Measurements from ENCODE around the gene DNAJC9. TPM values are rescaled to one million over a fixed set of nuclear protein-coding genes. Genes with fewer than 3 reads are reported as not detected.

The DNAJC9 gene
- total RNA-seq, 3 donors from 2014 or later (not counting 1 experiment from before 2014, with no cell fraction given): 14.1 to 19.0 (median 17.4) TPM

DNA sequence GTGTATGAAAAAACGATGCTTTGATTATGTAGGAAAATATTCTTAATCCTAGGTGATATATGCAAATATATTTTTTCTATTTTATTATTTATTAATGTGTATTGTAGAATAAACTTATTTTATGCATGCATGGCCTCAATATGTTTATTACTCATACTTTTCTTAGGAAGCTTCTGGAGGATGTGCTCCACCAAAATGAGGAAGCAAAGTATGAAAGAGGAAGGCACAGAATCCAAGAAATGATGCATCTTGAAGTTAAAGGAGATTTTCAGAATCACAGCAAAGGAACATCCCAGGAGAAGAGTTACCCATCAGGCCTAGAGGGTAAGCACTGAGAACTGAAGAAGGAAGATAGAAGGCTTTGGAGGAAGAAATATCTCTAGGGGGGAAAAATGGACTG is 40.4 kb upstream of the DNAJC9 start:
- Histone ChIP-seq H3K9me3 (ENCODE audit: control insufficient read depth, insufficient read depth, low read length) (no peaks in the 10 kb centered on the region), H3K4me1 (ENCODE audit: control insufficient read depth, insufficient read depth, low read length) (no peaks in the 10 kb centered on the region), H3K27me3 (ENCODE audit: control insufficient read depth, insufficient read depth, low read length) (no peaks in the 10 kb centered on the region), H3K36me3 (ENCODE audit: control insufficient read depth, insufficient read depth, low read length) (no peaks in the 10 kb centered on the region), H3K4me3 (ENCODE audit: low read length) (no peak overlapping the region), H3K27ac (ENCODE audit: low read length) (no peak overlapping the region)
- intact Hi-C loops (cut with micrococcal nuclease): no loop called here
- Mint-ChIP-seq H3K4me1 (no peaks in the 10 kb centered on the region), H3K36me3 (no peaks in the 10 kb centered on the region), H3K4me3 (no peak overlapping the region), H3K27ac (no peak overlapping the region), H3K9me3 (no peaks in the 10 kb centered on the region), H3K27me3 (ENCODE audit: low read depth in 2 of 2) (no peaks in the 10 kb centered on the region)
- WGBS (ENCODE audit: insufficient coverage): no CpG with 5 or more reads among the region's 1 CpG
- DNase-seq: no peak
- TF ChIP-seq, protein P1, sequence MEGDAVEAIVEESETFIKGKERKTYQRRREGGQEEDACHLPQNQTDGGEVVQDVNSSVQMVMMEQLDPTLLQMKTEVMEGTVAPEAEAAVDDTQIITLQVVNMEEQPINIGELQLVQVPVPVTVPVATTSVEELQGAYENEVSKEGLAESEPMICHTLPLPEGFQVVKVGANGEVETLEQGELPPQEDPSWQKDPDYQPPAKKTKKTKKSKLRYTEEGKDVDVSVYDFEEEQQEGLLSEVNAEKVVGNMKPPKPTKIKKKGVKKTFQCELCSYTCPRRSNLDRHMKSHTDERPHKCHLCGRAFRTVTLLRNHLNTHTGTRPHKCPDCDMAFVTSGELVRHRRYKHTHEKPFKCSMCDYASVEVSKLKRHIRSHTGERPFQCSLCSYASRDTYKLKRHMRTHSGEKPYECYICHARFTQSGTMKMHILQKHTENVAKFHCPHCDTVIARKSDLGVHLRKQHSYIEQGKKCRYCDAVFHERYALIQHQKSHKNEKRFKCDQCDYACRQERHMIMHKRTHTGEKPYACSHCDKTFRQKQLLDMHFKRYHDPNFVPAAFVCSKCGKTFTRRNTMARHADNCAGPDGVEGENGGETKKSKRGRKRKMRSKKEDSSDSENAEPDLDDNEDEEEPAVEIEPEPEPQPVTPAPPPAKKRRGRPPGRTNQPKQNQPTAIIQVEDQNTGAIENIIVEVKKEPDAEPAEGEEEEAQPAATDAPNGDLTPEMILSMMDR (IDR thresholded peaks at IDR 0.05): no peak
- ATAC-seq: no peak

DNA sequence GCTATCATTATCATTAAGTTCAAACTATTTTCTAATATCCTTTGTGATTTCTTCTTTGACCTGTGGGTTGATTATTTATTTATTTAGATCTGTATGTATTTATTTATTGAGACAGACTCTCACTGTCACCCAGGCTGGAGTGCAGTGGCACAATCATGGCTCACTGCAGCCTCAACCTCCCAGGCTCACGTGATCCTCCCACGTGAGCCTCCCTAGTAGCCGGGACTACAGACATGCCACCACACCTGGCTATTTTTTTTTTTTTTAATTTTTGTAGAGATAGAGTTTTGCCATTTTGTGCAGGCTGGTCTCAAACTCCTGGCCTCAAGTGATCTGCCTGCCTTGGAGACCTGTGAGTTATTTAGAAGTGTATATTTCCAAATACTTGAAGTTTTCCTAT is 34.0 kb upstream of the DNAJC9 start:
- H3K9me3 Mint-ChIP-seq: no peaks in the 10 kb centered on the region
- H3K4me3 ChIP-seq (ENCODE audit: low read length): no peak overlapping the region
- no peaks in the 10 kb centered on the region for H3K9me3 ChIP-seq (ENCODE audit: control insufficient read depth, insufficient read depth, low read length)
- H3K4me1 Mint-ChIP-seq: no peaks in the 10 kb centered on the region
- H3K4me3 Mint-ChIP-seq: no peak overlapping the region
- H3K27ac ChIP-seq (ENCODE audit: low read length): no peak overlapping the region
- DNase-seq (no peak), ATAC-seq (no peak)
- no peaks in the 10 kb centered on the region for H3K4me1 ChIP-seq (ENCODE audit: control insufficient read depth, insufficient read depth, low read length)
- no peaks in the 10 kb centered on the region for H3K36me3 Mint-ChIP-seq
- intact Hi-C loops (cut with micrococcal nuclease): no loop called here
- peaks cover 5 to 6% of the 10 kb centered on the region in 2 donors for H3K27me3 Mint-ChIP-seq (ENCODE audit: low read depth in 2 of 2)
- H3K27me3 ChIP-seq (ENCODE audit: control insufficient read depth, insufficient read depth, low read length): no peaks in the 10 kb centered on the region
- TF ChIP-seq, protein P1 (IDR thresholded peaks at IDR 0.05): no peak
- H3K36me3 ChIP-seq (ENCODE audit: control insufficient read depth, insufficient read depth, low read length): no peaks in the 10 kb centered on the region
- no peak overlapping the region for H3K27ac Mint-ChIP-seq
- 100% methylated on average over 3 of the region's 3 CpGs for WGBS (ENCODE audit: insufficient coverage)

DNA sequence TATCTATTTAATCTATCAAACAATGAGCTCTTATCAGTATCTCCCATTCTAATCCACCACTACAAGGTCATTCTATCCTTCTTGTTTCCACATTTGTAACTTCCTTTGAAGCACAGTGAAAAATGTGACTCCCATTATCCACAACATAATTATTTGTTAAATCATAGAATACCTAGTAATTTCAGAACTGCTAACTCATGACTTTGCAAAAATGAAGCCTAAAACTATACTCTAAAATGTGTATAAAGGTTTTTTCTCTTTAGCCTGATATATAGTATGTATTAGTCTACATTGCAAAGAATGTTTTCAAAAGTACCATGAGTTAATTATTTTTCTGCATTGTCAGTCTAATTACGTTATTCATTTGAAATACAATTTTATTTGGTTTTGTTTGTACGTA is 17.4 kb upstream of the DNAJC9 start:
- ATAC-seq (no peak), DNase-seq (no peak)
- H3K4me3 ChIP-seq (ENCODE audit: low read length): no peak overlapping the region
- no peaks in the 10 kb centered on the region for H3K9me3 ChIP-seq (ENCODE audit: control insufficient read depth, insufficient read depth, low read length)
- no peaks in the 10 kb centered on the region for H3K27me3 ChIP-seq (ENCODE audit: control insufficient read depth, insufficient read depth, low read length)
- Mint-ChIP-seq H3K4me1 (no peaks in the 10 kb centered on the region), H3K27me3 (ENCODE audit: low read depth in 2 of 2) (peaks cover 0 to 14% of the 10 kb centered on the region in 2 donors), H3K27ac (no peak overlapping the region), H3K36me3 (no peaks in the 10 kb centered on the region), H3K4me3 (no peak overlapping the region), H3K9me3 (no peaks in the 10 kb centered on the region)
- H3K4me1 ChIP-seq (ENCODE audit: control insufficient read depth, insufficient read depth, low read length): no peaks in the 10 kb centered on the region
- TF ChIP-seq, protein P1 (IDR thresholded peaks at IDR 0.05): no peak
- no peak overlapping the region for H3K27ac ChIP-seq (ENCODE audit: low read length)
- intact Hi-C loops (cut with micrococcal nuclease): loop anchor here (1.0 kb wide), 1 partner anchor 380 kb away; no protein-coding TSS in a partner anchor
- 80% methylated on average over 1 of the region's 2 CpGs for WGBS (ENCODE audit: insufficient coverage)
- no peaks in the 10 kb centered on the region for H3K36me3 ChIP-seq (ENCODE audit: control insufficient read depth, insufficient read depth, low read length)

DNA sequence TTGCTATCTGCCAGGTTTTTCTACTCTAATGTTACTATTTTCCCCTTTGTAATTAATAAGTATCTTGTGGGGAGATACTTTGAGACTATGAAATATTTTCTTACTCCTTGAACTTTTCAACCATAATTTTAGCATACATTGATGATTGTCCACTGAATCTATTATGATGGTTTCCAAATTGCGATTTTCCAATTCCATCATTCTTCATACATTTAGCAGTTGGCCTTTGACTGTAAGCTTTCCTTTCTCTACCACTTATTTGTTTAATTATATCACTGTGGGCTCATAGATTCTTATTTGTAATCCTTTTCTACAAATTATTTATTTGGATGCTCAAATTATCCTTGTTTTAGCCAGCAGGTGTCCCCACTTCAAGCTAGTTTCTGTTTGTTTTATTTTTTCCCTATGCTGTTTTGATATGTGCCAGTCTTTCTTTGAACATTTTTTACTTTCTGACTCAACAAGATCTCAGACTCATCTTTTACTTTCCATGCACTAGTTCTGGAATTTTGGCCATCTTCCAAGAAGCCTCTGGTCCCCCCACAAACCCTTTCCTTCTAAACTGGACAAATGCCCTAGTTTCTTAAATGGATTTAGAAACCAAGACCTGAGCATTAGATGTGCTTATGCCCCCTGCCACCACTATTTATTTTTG is 16.8 kb upstream of the DNAJC9 start:
- no peaks in the 10 kb centered on the region for H3K4me1 Mint-ChIP-seq
- Histone ChIP-seq H3K27ac (ENCODE audit: low read length) (no peak overlapping the region), H3K4me1 (ENCODE audit: control insufficient read depth, insufficient read depth, low read length) (no peaks in the 10 kb centered on the region), H3K9me3 (ENCODE audit: control insufficient read depth, insufficient read depth, low read length) (peaks cover 2% of the 10 kb centered on the region), H3K36me3 (ENCODE audit: control insufficient read depth, insufficient read depth, low read length) (no peaks in the 10 kb centered on the region), H3K27me3 (ENCODE audit: control insufficient read depth, insufficient read depth, low read length) (no peaks in the 10 kb centered on the region), H3K4me3 (ENCODE audit: low read length) (no peak overlapping the region)
- TF ChIP-seq, protein P1 (IDR thresholded peaks at IDR 0.05): peak; percentile 34
- peak in 1 of 2 donors; percentile 29 for DNase-seq
- no CpG with 5 or more reads among the region's 1 CpG for WGBS (ENCODE audit: insufficient coverage)
- no peak for ATAC-seq
- H3K36me3 Mint-ChIP-seq: peaks cover 6% of the 10 kb centered on the region
- H3K27ac Mint-ChIP-seq: no peak overlapping the region
- no peak overlapping the region for H3K4me3 Mint-ChIP-seq
- intact Hi-C loops (cut with micrococcal nuclease): loop anchor here (1.0 kb wide), 1 partner anchor 380 kb away; no protein-coding TSS in a partner anchor
- peaks cover 0 to 13% of the 10 kb centered on the region in 2 donors for H3K27me3 Mint-ChIP-seq (ENCODE audit: low read depth in 2 of 2)
- H3K9me3 Mint-ChIP-seq: peaks cover under 1 to 3% of the 10 kb centered on the region in 2 donors

Data from natural killer cell (primary cell).